ENCODE results near the gene SEMA3E.

Gene SEMA3E

DNA sequence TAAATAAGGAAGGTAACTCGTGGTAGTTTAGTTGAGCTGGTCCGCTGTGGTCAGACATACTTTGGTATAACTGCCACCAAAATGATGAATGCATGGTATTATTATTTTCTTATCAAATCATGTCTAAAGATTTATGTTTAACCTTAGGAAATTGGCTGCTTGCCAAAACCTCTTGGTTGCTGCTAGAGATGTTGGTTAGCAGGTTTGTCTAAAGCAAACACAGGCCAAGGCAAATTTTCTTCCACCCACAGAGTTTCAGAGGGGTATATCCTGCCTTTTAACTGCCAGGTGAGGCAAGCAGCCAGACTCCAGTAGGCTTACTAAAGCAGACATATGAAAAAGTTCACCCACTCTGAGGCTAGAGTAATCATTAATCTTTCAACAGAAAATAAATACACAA, 101.4 kb downstream of the SEMA3E start:
- no peak for DNase-seq
- H3K27ac Mint-ChIP-seq, result no peak overlapping the region
- no peak for TF ChIP-seq CTCF (IDR thresholded peaks at IDR 0.05)

DNA sequence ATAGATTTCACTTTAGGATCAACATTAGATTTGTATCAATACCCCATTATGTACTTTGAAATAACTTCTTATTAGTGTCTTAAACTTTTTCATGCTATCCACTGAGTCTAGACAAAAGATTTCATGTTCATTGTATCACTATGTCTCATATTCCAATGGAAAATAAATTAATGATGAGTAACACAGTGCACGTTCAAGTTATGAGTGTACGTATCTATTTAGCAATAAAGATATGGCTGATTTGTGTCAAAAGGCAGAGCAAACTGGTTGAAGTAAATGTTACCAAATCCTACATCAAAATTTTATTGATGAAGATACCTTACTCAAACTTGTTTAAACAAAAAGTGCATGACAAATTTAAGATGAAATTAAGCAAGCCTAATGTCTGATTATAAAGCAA, 102.4 kb downstream of the SEMA3E start:
- Mint-ChIP-seq H3K36me3 (ENCODE audit: low read depth) (no peaks in the 10 kb centered on the region), H3K27ac (no peak overlapping the region), H3K4me3 (no peak overlapping the region), H3K9me3 (no peaks in the 10 kb centered on the region), H3K27me3 (ENCODE audit: low read depth, poor library complexity) (no peaks in the 10 kb centered on the region), H3K4me1 (no peaks in the 10 kb centered on the region)
- TF ChIP-seq CTCF (IDR thresholded peaks at IDR 0.05), result no peak
- DNase-seq, result no peak

More for the DNA sequence above, 101.4 kb downstream of the SEMA3E start:
- Mint-ChIP-seq H3K4me1 (no peaks in the 10 kb centered on the region), H3K27me3 (ENCODE audit: low read depth, poor library complexity) (no peaks in the 10 kb centered on the region), H3K4me3 (no peak overlapping the region), H3K9me3 (no peaks in the 10 kb centered on the region), H3K36me3 (ENCODE audit: low read depth) (no peaks in the 10 kb centered on the region)

DNA sequence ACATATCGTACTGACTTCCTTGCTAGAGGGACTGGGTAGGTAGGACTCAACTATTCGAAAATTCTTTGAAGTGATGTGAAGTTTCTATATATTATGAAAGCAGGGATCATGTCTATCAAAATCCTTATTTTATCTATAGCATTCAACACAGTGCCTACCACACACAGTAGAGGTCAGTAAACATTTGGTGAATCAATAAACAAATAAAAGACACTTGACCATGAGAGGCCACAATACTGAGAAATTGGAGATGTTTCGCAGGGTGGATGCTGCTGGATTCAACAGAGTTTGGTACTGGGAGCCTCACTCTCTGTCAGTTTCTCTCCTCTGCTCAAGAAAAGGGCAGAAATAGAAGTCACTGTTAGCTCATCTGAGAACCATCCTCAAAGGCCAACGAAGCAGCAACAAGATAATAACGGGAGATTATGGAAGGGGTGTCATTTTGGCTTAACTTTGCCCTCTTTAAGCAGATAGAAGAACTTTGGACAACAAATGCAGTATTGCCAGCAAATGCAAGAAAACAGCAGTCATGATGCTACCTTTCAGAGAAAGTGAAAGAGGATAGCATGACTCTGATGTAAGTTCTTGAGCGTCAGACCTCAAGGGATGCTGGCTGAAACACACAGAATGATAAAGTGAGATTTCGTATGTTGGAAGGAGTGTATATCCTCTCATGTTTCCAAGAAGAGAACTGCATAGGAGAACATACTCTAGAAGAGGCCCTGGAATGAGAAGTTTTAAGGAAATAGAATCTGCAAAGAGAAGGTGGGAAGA, 107.6 kb downstream of the SEMA3E start:
- Mint-ChIP-seq H3K9me3 (no peaks in the 10 kb centered on the region), H3K4me1 (no peaks in the 10 kb centered on the region), H3K4me3 (no peak overlapping the region), H3K36me3 (ENCODE audit: low read depth) (no peaks in the 10 kb centered on the region), H3K27ac (no peak overlapping the region), H3K27me3 (ENCODE audit: low read depth, poor library complexity) (no peaks in the 10 kb centered on the region)
- DNase-seq, result no peak
- TF ChIP-seq CTCF (IDR thresholded peaks at IDR 0.05), result no peak

GRCh38 chr7:83534488-83534887, 114.5 kb downstream of the SEMA3E start:
- Mint-ChIP-seq H3K4me1 (peaks cover 15% of the 10 kb centered on the region), H3K27ac (no peak overlapping the region), H3K36me3 (ENCODE audit: low read depth) (no peaks in the 10 kb centered on the region), H3K27me3 (ENCODE audit: low read depth, poor library complexity) (peaks cover 4% of the 10 kb centered on the region), H3K9me3 (no peaks in the 10 kb centered on the region), H3K4me3 (no peak overlapping the region)
- no peak for TF ChIP-seq CTCF (IDR thresholded peaks at IDR 0.05)
- DNase-seq, result no peak

DNA sequence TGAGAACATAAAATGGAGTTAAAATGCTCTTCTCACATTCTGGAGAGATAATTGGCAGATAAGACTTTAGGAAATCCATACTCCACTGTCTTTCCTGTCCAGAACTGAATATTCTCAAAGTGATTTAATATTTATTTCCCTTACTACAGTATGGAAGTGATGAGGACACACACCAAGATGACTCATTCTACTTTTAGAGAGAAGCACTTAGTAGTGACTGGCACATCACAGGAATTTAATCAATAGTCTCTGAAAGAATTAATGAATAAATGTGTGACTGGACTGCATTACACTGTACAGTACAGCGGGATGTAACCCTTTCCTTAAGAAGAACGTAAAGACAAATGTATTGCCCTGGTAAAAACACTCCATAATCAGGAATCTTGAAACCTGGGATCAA, 116.7 kb downstream of the SEMA3E start:
- no peak for TF ChIP-seq CTCF (IDR thresholded peaks at IDR 0.05)
- Mint-ChIP-seq H3K4me1 (peaks cover 15% of the 10 kb centered on the region), H3K4me3 (no peak overlapping the region), H3K36me3 (ENCODE audit: low read depth) (no peaks in the 10 kb centered on the region), H3K27me3 (ENCODE audit: low read depth, poor library complexity) (peaks cover 4% of the 10 kb centered on the region), H3K27ac (no peak overlapping the region), H3K9me3 (no peaks in the 10 kb centered on the region)
- DNase-seq, result no peak

- TF ChIP-seq CTCF (IDR thresholded peaks at IDR 0.05), result no peak
- Mint-ChIP-seq H3K27ac (no peak overlapping the region), H3K9me3 (no peaks in the 10 kb centered on the region), H3K27me3 (ENCODE audit: low read depth, poor library complexity) (peaks cover 4% of the 10 kb centered on the region), H3K36me3 (ENCODE audit: low read depth) (no peaks in the 10 kb centered on the region), H3K4me3 (no peak overlapping the region), H3K4me1 (peaks cover 15% of the 10 kb centered on the region)
- DNase-seq, result no peak
These were observed 117.2 kb downstream of the SEMA3E start for GRCh38 chr7:83531766-83532165.

Data from nephron progenitor cell (in vitro differentiated cells).